ENCODE measurements around the gene RNF115. TPM values are rescaled to one million over a fixed set of nuclear protein-coding genes. Genes with fewer than 3 reads are reported as not detected.

Gene RNF115
- total and polyA plus RNA-seq, 2 of the 8 experiments (the other 6 are each of a cell fraction or from before 2014, with no cell fraction given), result 4.7 to 10.8 TPM

- Histone ChIP-seq H4K20me1 (replicated peaks in 1 of 2; ENCODE audit: control insufficient read depth in 1 of 2, insufficient read depth in 2 of 2, low read length in 2 of 2) (no peaks in the 10 kb centered on the region), H3K79me1 (ENCODE audit: low read depth, low read length) (no peaks in the 10 kb centered on the region), H3K23me2 (ENCODE audit: low read depth, low read length) (no peaks in the 10 kb centered on the region), H2BK12ac (ENCODE audit: low read depth, low read length) (no peak overlapping the region), H3K14ac (ENCODE audit: insufficient read length) (no peak overlapping the region), H3K9me3 (ENCODE audit: insufficient read depth in 2 of 2, low read depth in 1 of 2, low read length in 1 of 2) (no peaks in the 10 kb centered on the region), H2BK120ac (replicated peaks; ENCODE audit: low read depth, low read length) (no peak overlapping the region), H3K4me1 (replicated peaks in 1 of 4; ENCODE audit: control insufficient read depth in 3 of 4, insufficient read depth in 4 of 4, low read length in 3 of 4) (peaks cover 0 to 10% (median 5%) of the 10 kb centered on the region in 4 experiments; a peak in 6 of 7 replicates), H4K8ac (ENCODE audit: extremely low read depth, insufficient read depth, low read length) (no peak overlapping the region), H2BK20ac (ENCODE audit: low read length) (no peak overlapping the region), H3K56ac (replicated peaks; ENCODE audit: insufficient read length, low read depth, low read length) (no peak overlapping the region), H4K91ac (replicated peaks; ENCODE audit: insufficient read length, low read length) (no peak overlapping the region), H4K5ac (ENCODE audit: insufficient read length, low read depth, low read length) (no peak overlapping the region), H3K27me3 (replicated peaks in 1 of 4; ENCODE audit: control insufficient read depth in 3 of 4, extremely low read depth in 1 of 4, insufficient read depth in 3 of 4, low read length in 3 of 4) (no peaks in the 10 kb centered on the region), H3K27ac (ENCODE audit: low read depth, low read length) (no peak overlapping the region), H3K18ac (ENCODE audit: extremely low read depth, low read length) (no peak overlapping the region), H3K23ac (ENCODE audit: insufficient read length) (no peak overlapping the region), H3K4ac (replicated peaks; ENCODE audit: insufficient read length, low read depth, low read length) (no peak overlapping the region), H2AK5ac (ENCODE audit: low read depth, low read length) (no peak overlapping the region), H3K4me3 (ENCODE audit: extremely low read depth in 1 of 4, insufficient read depth in 2 of 4, low read depth in 3 of 4, low read length in 4 of 4) (no peak overlapping the region), H3K9ac (replicated peaks in 1 of 4; ENCODE audit: extremely low read depth in 1 of 4, low read depth in 3 of 4, low read length in 3 of 4) (no peak overlapping the region), H3K4me2 (ENCODE audit: insufficient read depth in 1 of 2, low read depth in 2 of 2, low read length in 2 of 2) (no peak overlapping the region), H2BK5ac (ENCODE audit: low read depth, low read length) (no peak overlapping the region), H3K36me3 (ENCODE audit: control insufficient read depth in 2 of 4, insufficient read depth in 4 of 4, low read length in 3 of 4) (no peaks in the 10 kb centered on the region), H3K79me2 (ENCODE audit: control insufficient read depth in 1 of 2, insufficient read depth in 2 of 2, low read length in 2 of 2) (no peaks in the 10 kb centered on the region), H2BK15ac (ENCODE audit: low read length) (no peak overlapping the region), H2AFZ (ENCODE audit: low read length) (no peak overlapping the region)
- no peak for DNase-seq (ENCODE audit: low read depth in 1 of 2, low spot score in 2 of 2)
- WGBS, 2 experiments (ENCODE audit: extremely low coverage in 1 of 2, insufficient coverage in 1 of 2, insufficient read length in 1 of 2, insufficient replicate concordance in 2 of 2, low coverage in 1 of 2, low lambda C conversion rate in 2 of 2, missing lambda C conversion rate in 1 of 2), result 89% methylated on average over 7 of the region's 7 CpGs; no CpG with 5 or more reads in 1 of the 2 experiments
- ChIA-PET CTCF (ENCODE audit: partially characterized antibody) (no interaction called here), POLR2A (ENCODE audit: partially characterized antibody) (interaction anchor here (0.9 kb wide), 1 partner anchor 16 kb away, joined by 4 read pairs; no protein-coding TSS in a partner anchor)
- TF ChIP-seq BRCA1 (IDR thresholded peaks at IDR 0.05; ENCODE audit: low read depth, low read length) (no peak), ZNF274 (IDR thresholded peaks at IDR 0.05; ENCODE audit: borderline replicate concordance, extremely low read depth, low read length) (no peak), POLR2A (IDR thresholded peaks at IDR 0.05; ENCODE audit: control extremely low read depth in 1 of 2, low read depth in 2 of 2, low read length in 2 of 2) (no peak), SP1 (IDR thresholded peaks at IDR 0.05; ENCODE audit: low read depth, low read length) (no peak), KDM5A (IDR thresholded peaks at IDR 0.05; ENCODE audit: low read length) (no peak), TCF12 (IDR thresholded peaks at IDR 0.05; ENCODE audit: low read depth, low read length) (no peak), SAP30 (IDR thresholded peaks at IDR 0.05; ENCODE audit: insufficient read depth, insufficient replicate concordance, low read length) (no peak), RFX5 (IDR thresholded peaks at IDR 0.05; ENCODE audit: borderline replicate concordance, low read depth, low read length) (no peak), RXRA (IDR thresholded peaks at IDR 0.05; ENCODE audit: insufficient read depth, low read depth, low read length) (no peak), HDAC2 (IDR thresholded peaks at IDR 0.05; ENCODE audit: borderline replicate concordance in 1 of 2, low read depth in 2 of 2, low read length in 2 of 2) (no peak), CBX8 (IDR thresholded peaks at IDR 0.05; ENCODE audit: borderline replicate concordance, low read depth, low read length) (no peak), SP4 (IDR thresholded peaks at IDR 0.05; ENCODE audit: low read length) (no peak)
- no peak for FAIRE-seq
Observed at GRCh38 chr1:145705622-145706021, 118.3 kb downstream of the RNF115 start.

Measured in H1 (cell line).